ENCODE results near the gene USP25. TPM values are rescaled to one million over a fixed set of nuclear protein-coding genes. Genes with fewer than 3 reads are reported as not detected.

Gene USP25
- total RNA-seq, 1 donor from 2014 or later, result 29.0 TPM

DNA sequence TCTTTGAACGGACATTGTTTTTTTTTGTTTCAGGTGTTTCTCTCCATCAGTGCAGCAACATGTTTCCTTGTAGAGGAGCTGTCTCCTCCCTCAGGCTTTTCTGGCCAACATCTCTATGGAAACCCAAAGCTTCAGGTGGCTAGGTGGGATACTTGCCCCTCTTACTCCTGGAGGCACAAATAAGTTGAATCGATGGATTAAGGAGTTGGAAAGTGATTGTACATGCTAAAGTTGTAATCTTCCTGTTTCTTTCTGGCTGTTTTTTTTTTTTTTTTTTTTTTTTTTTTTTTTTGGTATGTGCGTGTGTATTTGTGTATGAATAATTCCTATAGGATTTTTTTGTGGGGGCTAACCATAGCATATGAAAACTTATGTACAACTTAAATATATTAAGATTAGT lies 10.6 kb downstream of the USP25 start:
- H3K9me3 Mint-ChIP-seq, result no peaks in the 10 kb centered on the region
- H3K36me3 Mint-ChIP-seq (ENCODE audit: low read depth), result peaks cover 26% of the 10 kb centered on the region
- H3K4me3 Mint-ChIP-seq, result no peak overlapping the region
- H3K4me1 Mint-ChIP-seq, result peaks cover 46% of the 10 kb centered on the region
- H3K27ac Mint-ChIP-seq, result no peak overlapping the region
- intact Hi-C loops (cut with micrococcal nuclease), result no loop called here
- no peak for DNase-seq
- no peaks in the 10 kb centered on the region for H3K27me3 Mint-ChIP-seq

- H3K27me3 Mint-ChIP-seq, result no peaks in the 10 kb centered on the region
- H3K27ac Mint-ChIP-seq, result no peak overlapping the region
- intact Hi-C loops (cut with micrococcal nuclease), result no loop called here
- H3K9me3 Mint-ChIP-seq, result no peaks in the 10 kb centered on the region
- DNase-seq, result no peak
- H3K36me3 Mint-ChIP-seq (ENCODE audit: low read depth), result peaks cover 26% of the 10 kb centered on the region
- peaks cover 38% of the 10 kb centered on the region for H3K4me1 Mint-ChIP-seq
- no peak overlapping the region for H3K4me3 Mint-ChIP-seq
Measured at GRCh38 chr21:15741510-15741909, 11.7 kb downstream of the USP25 start.

GRCh38 chr21:15742052-15742670 lies 12.4 kb downstream of the USP25 start:
- H3K27ac Mint-ChIP-seq, result no peak overlapping the region
- H3K27me3 Mint-ChIP-seq, result no peaks in the 10 kb centered on the region
- peaks cover 24% of the 10 kb centered on the region for H3K36me3 Mint-ChIP-seq (ENCODE audit: low read depth)
- peaks cover 40% of the 10 kb centered on the region for H3K4me1 Mint-ChIP-seq
- H3K4me3 Mint-ChIP-seq, result no peak overlapping the region
- intact Hi-C loops (cut with micrococcal nuclease), result no loop called here
- DNase-seq, result no peak
- no peaks in the 10 kb centered on the region for H3K9me3 Mint-ChIP-seq

GRCh38 chr21:15742694-15743093 lies 12.9 kb downstream of the USP25 start:
- H3K4me1 Mint-ChIP-seq, result peaks cover 40% of the 10 kb centered on the region
- H3K36me3 Mint-ChIP-seq (ENCODE audit: low read depth), result peaks cover 26% of the 10 kb centered on the region
- H3K27me3 Mint-ChIP-seq, result no peaks in the 10 kb centered on the region
- intact Hi-C loops (cut with micrococcal nuclease), result no loop called here
- no peaks in the 10 kb centered on the region for H3K9me3 Mint-ChIP-seq
- H3K4me3 Mint-ChIP-seq, result no peak overlapping the region
- no peak overlapping the region for H3K27ac Mint-ChIP-seq
- DNase-seq, result no peak

DNA sequence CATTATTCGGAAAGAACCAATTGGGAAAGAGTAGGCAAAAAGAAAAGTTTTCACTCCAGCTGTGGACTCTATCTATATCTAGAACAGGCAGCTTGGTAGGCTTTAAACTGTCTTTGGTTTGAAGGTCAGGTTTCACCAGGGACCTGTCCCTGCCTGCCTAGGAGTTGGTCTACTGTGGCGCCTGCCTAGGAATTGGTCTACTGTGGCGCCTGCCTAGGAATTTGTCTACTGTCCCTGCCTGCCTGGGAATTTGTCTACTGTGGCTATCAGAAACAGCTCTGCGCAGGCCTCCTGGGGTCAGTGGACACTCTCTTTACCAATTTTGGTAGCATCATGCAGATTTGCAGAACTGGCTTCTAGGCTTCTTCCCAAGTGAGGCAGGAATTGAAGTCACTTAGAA lies 13.8 kb downstream of the USP25 start:
- H3K4me3 Mint-ChIP-seq, result no peak overlapping the region
- H3K9me3 Mint-ChIP-seq, result no peaks in the 10 kb centered on the region
- peaks cover 27% of the 10 kb centered on the region for H3K36me3 Mint-ChIP-seq (ENCODE audit: low read depth)
- intact Hi-C loops (cut with micrococcal nuclease), result no loop called here
- H3K27me3 Mint-ChIP-seq, result no peaks in the 10 kb centered on the region
- DNase-seq, result no peak
- H3K27ac Mint-ChIP-seq, result no peak overlapping the region
- peaks cover 35% of the 10 kb centered on the region for H3K4me1 Mint-ChIP-seq

DNA sequence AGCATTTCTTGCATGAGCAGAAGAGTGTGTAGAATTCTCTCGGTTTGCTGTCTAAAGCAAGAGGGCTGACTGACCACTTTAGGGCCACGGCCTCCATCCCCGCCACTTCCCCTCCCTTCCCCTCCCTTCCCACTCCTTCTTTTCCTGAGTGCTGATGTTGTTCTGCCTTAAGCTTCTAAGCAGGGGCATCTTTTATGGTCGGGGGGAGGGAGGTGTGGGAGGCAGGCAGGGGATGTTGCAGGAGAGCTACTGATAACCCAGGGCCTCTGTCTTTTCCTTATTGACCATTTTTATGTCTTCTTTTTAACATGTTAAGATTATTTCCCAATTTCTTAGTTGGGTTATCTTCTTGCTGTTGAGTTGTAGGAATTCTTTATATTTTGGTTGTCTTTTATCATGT lies 15.1 kb downstream of the USP25 start:
- Mint-ChIP-seq H3K27ac (no peak overlapping the region), H3K4me1 (peaks cover 27% of the 10 kb centered on the region), H3K4me3 (no peak overlapping the region), H3K36me3 (ENCODE audit: low read depth) (peaks cover 27% of the 10 kb centered on the region), H3K9me3 (no peaks in the 10 kb centered on the region), H3K27me3 (no peaks in the 10 kb centered on the region)
- no peak for DNase-seq
- intact Hi-C loops (cut with micrococcal nuclease), result no loop called here

DNA sequence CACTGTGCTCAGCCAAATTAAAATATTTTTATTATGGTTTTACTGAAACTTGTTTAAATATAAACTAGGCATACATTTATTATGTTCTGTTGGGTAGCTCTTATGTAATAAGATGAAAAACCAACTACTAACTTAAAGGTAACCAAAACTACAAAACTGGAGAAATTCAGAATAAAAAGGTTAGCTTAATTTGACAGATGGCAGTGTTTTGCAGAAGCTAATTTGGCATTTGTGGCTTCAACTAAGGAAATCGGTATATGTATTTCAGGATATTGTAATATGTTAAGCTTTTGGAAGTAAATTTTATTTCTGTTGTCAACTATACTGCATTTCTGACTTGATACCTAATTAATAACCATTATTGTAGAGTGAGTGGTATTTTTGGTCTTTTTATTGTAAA lies 18.8 kb downstream of the USP25 start:
- intact Hi-C loops (cut with micrococcal nuclease), result no loop called here
- Mint-ChIP-seq H3K36me3 (ENCODE audit: low read depth) (peaks cover 11% of the 10 kb centered on the region), H3K27me3 (no peaks in the 10 kb centered on the region), H3K9me3 (no peaks in the 10 kb centered on the region), H3K4me1 (peaks cover 21% of the 10 kb centered on the region), H3K4me3 (no peak overlapping the region), H3K27ac (no peak overlapping the region)
- no peak for DNase-seq

GRCh38 chr21:15749082-15749860 lies 19.5 kb downstream of the USP25 start:
- Mint-ChIP-seq H3K4me1 (peaks cover 22% of the 10 kb centered on the region), H3K4me3 (no peak overlapping the region), H3K36me3 (ENCODE audit: low read depth) (peaks cover 9% of the 10 kb centered on the region), H3K27ac (no peak overlapping the region), H3K9me3 (no peaks in the 10 kb centered on the region), H3K27me3 (no peaks in the 10 kb centered on the region)
- DNase-seq, result no peak
- intact Hi-C loops (cut with micrococcal nuclease), result no loop called here

DNA sequence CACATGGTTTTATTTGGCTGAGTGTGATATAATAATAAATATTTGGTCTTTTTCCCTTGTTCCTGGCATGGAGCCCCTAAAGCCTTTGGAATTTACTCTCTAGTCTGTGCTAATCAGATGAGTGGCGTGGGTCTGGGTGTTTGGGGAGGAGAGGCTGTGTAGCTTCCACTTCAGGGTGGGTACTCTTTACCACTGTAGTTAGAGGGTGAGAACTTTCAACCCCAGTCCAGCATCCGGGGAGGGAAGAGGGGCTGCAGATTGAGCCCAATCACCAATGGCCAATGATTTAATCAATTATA lies 20.0 kb downstream of the USP25 start:
- H3K9me3 Mint-ChIP-seq, result no peaks in the 10 kb centered on the region
- no peak overlapping the region for H3K4me3 Mint-ChIP-seq
- no peak for DNase-seq
- no peak overlapping the region for H3K27ac Mint-ChIP-seq
- peaks cover 10% of the 10 kb centered on the region for H3K36me3 Mint-ChIP-seq (ENCODE audit: low read depth)
- peaks cover 27% of the 10 kb centered on the region for H3K4me1 Mint-ChIP-seq
- H3K27me3 Mint-ChIP-seq, result no peaks in the 10 kb centered on the region
- intact Hi-C loops (cut with micrococcal nuclease), result no loop called here

DNA sequence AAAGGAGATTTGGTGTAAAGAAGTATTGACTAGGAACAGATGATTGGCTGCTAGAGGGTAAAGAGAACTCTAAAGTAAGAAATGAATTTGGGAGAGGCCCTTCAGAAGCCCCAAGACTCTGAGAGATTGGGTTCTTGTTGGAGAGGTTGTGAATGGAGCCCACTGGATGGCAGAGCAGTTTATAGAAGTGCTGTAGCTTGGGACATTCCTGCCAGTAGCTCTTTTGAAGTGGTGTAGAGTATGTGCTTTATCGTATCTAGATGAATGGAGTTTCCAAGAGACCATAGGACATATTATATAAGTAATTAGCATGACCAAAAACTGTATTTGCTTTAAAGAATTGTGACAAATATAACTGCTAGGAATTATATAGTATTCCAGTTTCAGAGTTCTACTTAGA lies 21.3 kb downstream of the USP25 start:
- Mint-ChIP-seq H3K36me3 (ENCODE audit: low read depth) (peaks cover 11% of the 10 kb centered on the region), H3K4me1 (peaks cover 35% of the 10 kb centered on the region), H3K4me3 (no peak overlapping the region), H3K27ac (no peak overlapping the region), H3K9me3 (no peaks in the 10 kb centered on the region), H3K27me3 (no peaks in the 10 kb centered on the region)
- DNase-seq, result no peak
- intact Hi-C loops (cut with micrococcal nuclease), result no loop called here

- no peaks in the 10 kb centered on the region for H3K9me3 Mint-ChIP-seq
- intact Hi-C loops (cut with micrococcal nuclease), result no loop called here
- no peaks in the 10 kb centered on the region for H3K27me3 Mint-ChIP-seq
- DNase-seq, result no peak
- no peak overlapping the region for H3K4me3 Mint-ChIP-seq
- no peak overlapping the region for H3K27ac Mint-ChIP-seq
- H3K36me3 Mint-ChIP-seq (ENCODE audit: low read depth), result peaks cover 11% of the 10 kb centered on the region
- peaks cover 35% of the 10 kb centered on the region for H3K4me1 Mint-ChIP-seq
Measured at GRCh38 chr21:15751546-15751945, 21.8 kb downstream of the USP25 start.

- peaks cover 18% of the 10 kb centered on the region for H3K36me3 Mint-ChIP-seq (ENCODE audit: low read depth)
- no peak for DNase-seq
- no peak overlapping the region for H3K27ac Mint-ChIP-seq
- H3K4me1 Mint-ChIP-seq, result peaks cover 40% of the 10 kb centered on the region
- H3K9me3 Mint-ChIP-seq, result peaks cover 6% of the 10 kb centered on the region
- intact Hi-C loops (cut with micrococcal nuclease), result no loop called here
- no peak overlapping the region for H3K4me3 Mint-ChIP-seq
- no peaks in the 10 kb centered on the region for H3K27me3 Mint-ChIP-seq
Measured at GRCh38 chr21:15752763-15753407, 23.1 kb downstream of the USP25 start.

DNA sequence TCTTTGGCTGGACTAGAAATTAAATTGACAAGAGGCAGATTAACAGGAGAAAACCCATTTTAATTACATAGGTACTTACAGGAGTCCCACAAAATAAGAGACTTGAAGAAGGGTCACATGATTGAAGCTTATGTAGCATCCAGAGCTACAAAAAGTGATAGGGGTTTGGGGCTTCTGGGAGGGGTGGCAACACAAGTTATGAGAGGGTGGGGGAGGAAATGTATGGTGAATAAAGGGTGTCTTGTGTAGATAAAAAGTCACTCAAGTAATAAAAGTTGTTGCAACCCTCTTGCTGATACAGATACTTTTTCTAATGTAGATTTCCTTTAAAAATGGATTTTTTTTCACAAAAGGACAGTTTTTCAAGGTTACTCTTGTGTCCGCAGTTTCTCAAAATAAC lies 24.0 kb downstream of the USP25 start:
- H3K9me3 Mint-ChIP-seq, result peaks cover 11% of the 10 kb centered on the region
- no peak overlapping the region for H3K27ac Mint-ChIP-seq
- H3K4me3 Mint-ChIP-seq, result no peak overlapping the region
- intact Hi-C loops (cut with micrococcal nuclease), result no loop called here
- no peak for DNase-seq
- H3K4me1 Mint-ChIP-seq, result peaks cover 38% of the 10 kb centered on the region
- no peaks in the 10 kb centered on the region for H3K27me3 Mint-ChIP-seq
- H3K36me3 Mint-ChIP-seq (ENCODE audit: low read depth), result peaks cover 22% of the 10 kb centered on the region

DNA sequence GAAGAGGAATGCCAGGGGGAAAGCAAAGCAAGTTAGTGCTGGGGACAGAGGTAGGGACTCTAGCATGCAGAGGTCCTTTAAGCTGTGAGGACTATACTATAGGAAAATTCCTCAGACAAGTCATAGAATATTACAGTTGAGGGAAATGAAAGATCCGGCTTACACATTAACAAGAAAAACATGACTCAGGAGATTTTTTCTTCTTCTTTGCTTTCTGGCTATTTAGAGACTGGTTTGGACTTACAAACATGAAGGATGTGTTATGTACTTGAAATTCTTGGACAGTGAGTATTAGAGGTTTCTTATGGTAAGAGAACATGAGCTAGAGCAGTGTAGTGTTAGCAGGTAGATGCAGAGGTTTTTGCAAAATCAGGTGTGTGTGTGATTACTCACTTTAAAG lies 24.9 kb downstream of the USP25 start:
- no peak overlapping the region for H3K27ac Mint-ChIP-seq
- H3K4me3 Mint-ChIP-seq, result no peak overlapping the region
- H3K36me3 Mint-ChIP-seq (ENCODE audit: low read depth), result peaks cover 22% of the 10 kb centered on the region
- no peaks in the 10 kb centered on the region for H3K27me3 Mint-ChIP-seq
- peaks cover 35% of the 10 kb centered on the region for H3K4me1 Mint-ChIP-seq
- DNase-seq, result no peak
- H3K9me3 Mint-ChIP-seq, result peaks cover 11% of the 10 kb centered on the region
- intact Hi-C loops (cut with micrococcal nuclease), result no loop called here

All from activated CD4-positive, alpha-beta T cell treated with anti-CD3 and anti-CD28 coated beads, Interleukin-2, amount 10 ng/mL, durations not matched to agents 24 days and 14 days (primary cell).